Measurements from ENCODE around the gene FGFR2. TPM values are rescaled to one million over a fixed set of nuclear protein-coding genes. Genes with fewer than 3 reads are reported as not detected.

FGFR2 gene
- total and polyA plus RNA-seq, 4 donors = 11.4 to 69.9 (median 31.9) TPM

- TF ChIP-seq, protein P1, sequence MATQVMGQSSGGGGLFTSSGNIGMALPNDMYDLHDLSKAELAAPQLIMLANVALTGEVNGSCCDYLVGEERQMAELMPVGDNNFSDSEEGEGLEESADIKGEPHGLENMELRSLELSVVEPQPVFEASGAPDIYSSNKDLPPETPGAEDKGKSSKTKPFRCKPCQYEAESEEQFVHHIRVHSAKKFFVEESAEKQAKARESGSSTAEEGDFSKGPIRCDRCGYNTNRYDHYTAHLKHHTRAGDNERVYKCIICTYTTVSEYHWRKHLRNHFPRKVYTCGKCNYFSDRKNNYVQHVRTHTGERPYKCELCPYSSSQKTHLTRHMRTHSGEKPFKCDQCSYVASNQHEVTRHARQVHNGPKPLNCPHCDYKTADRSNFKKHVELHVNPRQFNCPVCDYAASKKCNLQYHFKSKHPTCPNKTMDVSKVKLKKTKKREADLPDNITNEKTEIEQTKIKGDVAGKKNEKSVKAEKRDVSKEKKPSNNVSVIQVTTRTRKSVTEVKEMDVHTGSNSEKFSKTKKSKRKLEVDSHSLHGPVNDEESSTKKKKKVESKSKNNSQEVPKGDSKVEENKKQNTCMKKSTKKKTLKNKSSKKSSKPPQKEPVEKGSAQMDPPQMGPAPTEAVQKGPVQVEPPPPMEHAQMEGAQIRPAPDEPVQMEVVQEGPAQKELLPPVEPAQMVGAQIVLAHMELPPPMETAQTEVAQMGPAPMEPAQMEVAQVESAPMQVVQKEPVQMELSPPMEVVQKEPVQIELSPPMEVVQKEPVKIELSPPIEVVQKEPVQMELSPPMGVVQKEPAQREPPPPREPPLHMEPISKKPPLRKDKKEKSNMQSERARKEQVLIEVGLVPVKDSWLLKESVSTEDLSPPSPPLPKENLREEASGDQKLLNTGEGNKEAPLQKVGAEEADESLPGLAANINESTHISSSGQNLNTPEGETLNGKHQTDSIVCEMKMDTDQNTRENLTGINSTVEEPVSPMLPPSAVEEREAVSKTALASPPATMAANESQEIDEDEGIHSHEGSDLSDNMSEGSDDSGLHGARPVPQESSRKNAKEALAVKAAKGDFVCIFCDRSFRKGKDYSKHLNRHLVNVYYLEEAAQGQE (IDR thresholded peaks at IDR 0.05) = no peak
- TF ChIP-seq RAD21 (IDR thresholded peaks at IDR 0.05) (no peak), TAF1 (conservative IDR thresholded peaks at IDR 0.05) (no peak), MAX (IDR thresholded peaks at IDR 0.05) (no peak), HNF4A (conservative IDR thresholded peaks at IDR 0.05) (no peak), HNF4G (IDR thresholded peaks at IDR 0.05) (no peak)
These were observed 29.8 kb upstream of the FGFR2 start (continued) for GRCh38 chr10:121627876-121628581.

DNA sequence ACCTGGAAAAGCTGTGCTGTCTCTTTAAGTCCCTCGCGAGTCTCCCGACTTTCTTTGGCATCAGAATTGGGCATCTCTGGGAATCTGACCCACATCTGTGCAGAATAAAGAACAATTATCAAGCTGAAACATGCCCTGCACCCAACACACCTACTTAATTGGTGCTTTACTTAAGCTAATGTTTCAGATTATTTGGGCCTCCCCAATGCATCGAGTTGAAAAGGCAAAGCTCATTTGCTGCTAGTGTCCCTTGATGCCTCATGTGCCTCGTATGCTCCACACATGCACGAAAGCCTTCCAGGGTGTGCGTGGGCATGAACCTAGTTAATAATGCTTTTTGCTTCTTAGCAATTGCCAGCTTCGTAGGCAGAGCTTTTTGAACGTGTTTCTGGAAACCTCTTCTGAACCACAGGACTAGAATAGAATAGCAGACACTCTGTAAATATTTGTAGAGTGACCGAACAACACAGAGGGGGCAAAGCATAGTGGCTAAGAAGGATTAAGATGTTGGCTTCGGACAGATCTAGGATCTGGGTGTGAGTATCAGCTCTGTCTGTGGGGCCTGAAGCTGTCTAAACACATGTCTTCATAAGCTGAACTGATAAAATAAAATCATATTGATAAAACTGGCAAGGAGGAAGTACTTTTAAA, 26.7 kb upstream of the FGFR2 start:
- H3K27me3 ChIP-seq (ENCODE audit: control insufficient read depth in 4 of 4, insufficient read depth in 4 of 4, low read length in 3 of 4) = peaks cover 0 to 3% (median 1%) of the 10 kb centered on the region in 4 donors
- TF ChIP-seq HNF4G (IDR thresholded peaks at IDR 0.05) = no peak
- H3K36me3 ChIP-seq (ENCODE audit: control insufficient read depth in 4 of 4, insufficient read depth in 3 of 4, low read depth in 1 of 4, low read length in 3 of 4) = no peaks in the 10 kb centered on the region
- no peak overlapping the region for H3K4me3 ChIP-seq (ENCODE audit: low read depth in 1 of 3, low read length in 3 of 3)
- H3K4me1 ChIP-seq (ENCODE audit: control insufficient read depth in 4 of 4, insufficient read depth in 4 of 4, low read length in 3 of 4) = no peaks in the 10 kb centered on the region
- DNase-seq (ENCODE audit: low spot score) = no peak
- H3K27ac ChIP-seq (ENCODE audit: low read depth in 1 of 2, low read length in 2 of 2) = no peak overlapping the region
- no peaks in the 10 kb centered on the region for H3K9me3 ChIP-seq (ENCODE audit: control insufficient read depth in 4 of 4, low read length in 3 of 4)
- no peak overlapping the region for H3K9ac ChIP-seq (ENCODE audit: low read depth in 1 of 2, low read length in 2 of 2)
- 44% methylated on average over 11 of the region's 11 CpGs for WGBS

DNA sequence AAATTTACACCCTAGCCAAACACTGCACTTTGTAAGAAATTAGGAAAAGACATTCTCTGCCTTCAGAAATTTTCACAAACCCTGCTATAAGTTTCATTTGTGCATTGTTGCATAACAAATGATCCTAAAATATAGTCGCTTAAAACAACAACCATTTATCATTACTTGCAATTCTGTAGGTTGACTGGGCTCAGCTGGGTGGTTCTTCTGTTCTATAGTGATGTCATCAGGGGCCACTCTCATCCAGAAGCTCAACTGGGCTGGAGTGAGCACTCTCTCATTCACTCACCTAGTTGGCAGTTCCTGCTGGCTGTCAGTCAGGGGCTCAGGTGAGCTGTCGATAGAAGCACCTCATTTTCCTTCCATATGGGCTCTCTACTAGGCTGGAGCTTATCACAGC, 20.7 kb upstream of the FGFR2 start:
- peaks cover 0 to 3% (median 1%) of the 10 kb centered on the region in 4 donors for H3K27me3 ChIP-seq (ENCODE audit: control insufficient read depth in 4 of 4, insufficient read depth in 4 of 4, low read length in 3 of 4)
- peaks cover 0 to 15% (median 2%) of the 10 kb centered on the region in 4 donors for H3K9me3 ChIP-seq (ENCODE audit: control insufficient read depth in 4 of 4, low read length in 3 of 4)
- H3K27ac ChIP-seq (ENCODE audit: low read depth in 1 of 2, low read length in 2 of 2) = no peak overlapping the region
- H3K9ac ChIP-seq (ENCODE audit: low read depth in 1 of 2, low read length in 2 of 2) = no peak overlapping the region
- DNase-seq (ENCODE audit: low spot score) = no peak
- no peaks in the 10 kb centered on the region for H3K4me1 ChIP-seq (ENCODE audit: control insufficient read depth in 4 of 4, insufficient read depth in 4 of 4, low read length in 3 of 4)
- H3K36me3 ChIP-seq (ENCODE audit: control insufficient read depth in 4 of 4, insufficient read depth in 3 of 4, low read depth in 1 of 4, low read length in 3 of 4) = no peaks in the 10 kb centered on the region
- WGBS = 96% methylated on average over 2 of the region's 2 CpGs
- TF ChIP-seq YY1 (IDR thresholded peaks at IDR 0.05) (no peak), FOXA1 (IDR thresholded peaks at IDR 0.05) (no peak), JUND (IDR thresholded peaks at IDR 0.05) (no peak), CTCF (IDR thresholded peaks at IDR 0.05; ENCODE audit: low read depth, low read length, missing input control) (no peak), HNF4G (IDR thresholded peaks at IDR 0.05) (no peak), RXRA (IDR thresholded peaks at IDR 0.05) (no peak), NR2F2 (IDR thresholded peaks at IDR 0.05) (no peak), FOXA2 (IDR thresholded peaks at IDR 0.05) (no peak)
- TF ChIP-seq, protein P2, sequence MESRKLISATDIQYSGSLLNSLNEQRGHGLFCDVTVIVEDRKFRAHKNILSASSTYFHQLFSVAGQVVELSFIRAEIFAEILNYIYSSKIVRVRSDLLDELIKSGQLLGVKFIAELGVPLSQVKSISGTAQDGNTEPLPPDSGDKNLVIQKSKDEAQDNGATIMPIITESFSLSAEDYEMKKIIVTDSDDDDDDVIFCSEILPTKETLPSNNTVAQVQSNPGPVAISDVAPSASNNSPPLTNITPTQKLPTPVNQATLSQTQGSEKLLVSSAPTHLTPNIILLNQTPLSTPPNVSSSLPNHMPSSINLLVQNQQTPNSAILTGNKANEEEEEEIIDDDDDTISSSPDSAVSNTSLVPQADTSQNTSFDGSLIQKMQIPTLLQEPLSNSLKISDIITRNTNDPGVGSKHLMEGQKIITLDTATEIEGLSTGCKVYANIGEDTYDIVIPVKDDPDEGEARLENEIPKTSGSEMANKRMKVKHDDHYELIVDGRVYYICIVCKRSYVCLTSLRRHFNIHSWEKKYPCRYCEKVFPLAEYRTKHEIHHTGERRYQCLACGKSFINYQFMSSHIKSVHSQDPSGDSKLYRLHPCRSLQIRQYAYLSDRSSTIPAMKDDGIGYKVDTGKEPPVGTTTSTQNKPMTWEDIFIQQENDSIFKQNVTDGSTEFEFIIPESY (IDR thresholded peaks at IDR 0.05) = no peak
- TF ChIP-seq, protein P1 (IDR thresholded peaks at IDR 0.05) = no peak
- no peak overlapping the region for H3K4me3 ChIP-seq (ENCODE audit: low read depth in 1 of 3, low read length in 3 of 3)

All from liver (tissue), 9 donors.